HUES6 (cell line): ENCODE results near the gene DCLK1.

Experiments used
- H3K27ac ChIP-seq: 2 replicates; pipeline ENCODE4 v1.7.0; 2013; ENCODE audit warnings: low read depth, mild to moderate bottlenecking, low read length, inconsistent platforms
- H3K27me3 ChIP-seq: 2 replicates; pipeline ENCODE4 v1.6.1; 2013; ENCODE audit warnings: low read length; ENCODE audit not compliant: control insufficient read depth, insufficient read depth
- H3K36me3 ChIP-seq: 2 replicates; pipeline ENCODE4 v1.6.1; 2013; ENCODE audit warnings: low read length; ENCODE audit not compliant: control insufficient read depth, insufficient read depth
- H3K4me1 ChIP-seq: 2 replicates; pipeline ENCODE4 v1.6.1; 2013; ENCODE audit warnings: low read length; ENCODE audit not compliant: control insufficient read depth, insufficient read depth
- H3K4me3 ChIP-seq: 2 replicates; pipeline ENCODE4 v1.5.1; 2013; ENCODE audit warnings: low read depth, low read length
- H3K9ac ChIP-seq: one replicate; pipeline ENCODE4 v1.6.1; 2013; ENCODE audit warnings: mild to moderate bottlenecking, low read length
- H3K9me3 ChIP-seq: 2 replicates; pipeline ENCODE4 v1.6.1; 2013; ENCODE audit warnings: low read depth, low read length; ENCODE audit not compliant: control insufficient read depth, insufficient read depth

DCLK1 gene

DNA sequence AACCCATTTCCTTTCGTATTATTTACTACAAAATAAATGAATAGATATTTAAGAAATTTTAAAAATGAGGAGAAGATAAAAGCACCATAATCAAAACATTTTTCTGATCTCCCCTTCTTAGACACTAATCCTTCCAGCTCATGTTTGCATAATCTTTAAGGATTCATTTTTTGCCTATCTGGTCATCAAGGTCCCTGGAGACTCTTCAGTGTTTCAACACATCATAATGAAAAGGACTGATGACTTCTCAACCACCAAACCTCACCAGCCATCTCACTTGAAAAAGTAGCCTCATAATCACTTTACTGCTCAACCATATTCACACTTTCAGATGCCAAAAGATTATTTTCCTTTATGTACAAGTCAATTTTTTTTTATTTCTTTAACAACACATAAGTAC lies 80.1 kb downstream of the DCLK1 start:
- no peak overlapping the region for H3K27ac ChIP-seq
- H3K9ac ChIP-seq = no peak overlapping the region
- H3K4me3 ChIP-seq = no peak overlapping the region
- peaks cover 5% of the 10 kb centered on the region; the same call in 1 of the 2 replicates for H3K9me3 ChIP-seq
- no peaks in the 10 kb centered on the region for H3K36me3 ChIP-seq
- H3K4me1 ChIP-seq = peaks cover 6% of the 10 kb centered on the region; the same call in 1 of the 2 replicates
- H3K27me3 ChIP-seq = no peaks in the 10 kb centered on the region

DNA sequence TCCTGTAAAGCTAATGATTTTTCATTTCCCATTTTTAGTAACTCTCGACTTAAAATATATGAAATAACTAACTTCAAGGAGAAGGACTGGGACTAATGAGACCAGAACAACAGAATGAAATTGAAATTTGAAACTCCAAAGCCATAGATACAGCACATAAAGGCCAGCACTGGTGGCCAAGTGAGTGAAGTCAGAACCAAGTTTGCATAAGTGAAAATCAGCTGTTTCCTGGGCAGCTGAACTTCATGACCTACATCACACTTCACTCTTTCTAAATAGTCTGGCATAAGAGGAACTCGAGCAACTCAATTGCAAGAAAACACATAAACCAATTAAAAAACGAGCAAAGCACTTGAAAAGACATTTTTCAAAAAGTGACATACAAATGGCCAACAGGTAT lies 84.5 kb downstream of the DCLK1 start:
- Histone ChIP-seq H3K27me3 (no peaks in the 10 kb centered on the region), H3K36me3 (no peaks in the 10 kb centered on the region), H3K4me3 (no peak overlapping the region), H3K4me1 (no peaks in the 10 kb centered on the region), H3K27ac (no peak overlapping the region), H3K9me3 (no peaks in the 10 kb centered on the region), H3K9ac (no peak overlapping the region)

DNA sequence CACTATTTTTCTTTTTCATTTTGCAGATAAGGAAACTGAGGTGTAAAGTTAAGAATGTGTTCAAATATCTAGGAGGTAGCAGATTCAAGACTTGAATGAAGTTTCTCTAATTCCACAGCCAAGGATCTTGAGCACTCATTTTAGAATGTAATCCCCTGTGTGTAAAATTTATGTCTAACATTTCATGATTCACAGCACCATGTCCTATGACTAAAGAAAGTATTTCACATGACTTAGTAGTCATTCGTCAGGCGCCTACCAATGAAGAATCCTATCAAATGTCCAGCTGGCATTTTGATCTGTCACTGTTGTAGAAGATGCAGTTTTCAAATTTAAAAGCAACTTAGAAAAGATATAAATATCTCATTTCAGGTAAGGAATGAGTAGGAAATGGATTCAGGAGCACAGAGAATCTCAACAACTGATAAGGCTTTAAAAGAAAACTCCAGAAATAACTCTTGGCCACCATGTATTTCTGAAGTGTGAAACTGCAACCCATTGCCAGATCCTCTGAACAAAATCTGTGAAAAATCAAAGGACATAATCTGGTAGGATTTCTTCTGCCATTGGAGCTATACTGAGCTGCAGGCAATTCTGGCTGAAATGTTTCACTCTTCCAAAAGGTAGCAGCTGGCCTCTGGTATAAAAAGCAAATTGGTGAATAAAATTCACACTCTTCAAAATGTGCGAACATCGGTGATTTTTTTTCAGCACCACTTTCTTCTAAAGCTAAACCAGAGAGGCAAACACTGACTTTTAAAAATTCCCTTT lies 92.2 kb downstream of the DCLK1 start:
- H3K9ac ChIP-seq = no peak overlapping the region
- no peak overlapping the region for H3K4me3 ChIP-seq
- H3K4me1 ChIP-seq = no peaks in the 10 kb centered on the region
- no peaks in the 10 kb centered on the region for H3K9me3 ChIP-seq
- no peaks in the 10 kb centered on the region for H3K27me3 ChIP-seq
- no peaks in the 10 kb centered on the region for H3K36me3 ChIP-seq
- no peak overlapping the region for H3K27ac ChIP-seq

DNA sequence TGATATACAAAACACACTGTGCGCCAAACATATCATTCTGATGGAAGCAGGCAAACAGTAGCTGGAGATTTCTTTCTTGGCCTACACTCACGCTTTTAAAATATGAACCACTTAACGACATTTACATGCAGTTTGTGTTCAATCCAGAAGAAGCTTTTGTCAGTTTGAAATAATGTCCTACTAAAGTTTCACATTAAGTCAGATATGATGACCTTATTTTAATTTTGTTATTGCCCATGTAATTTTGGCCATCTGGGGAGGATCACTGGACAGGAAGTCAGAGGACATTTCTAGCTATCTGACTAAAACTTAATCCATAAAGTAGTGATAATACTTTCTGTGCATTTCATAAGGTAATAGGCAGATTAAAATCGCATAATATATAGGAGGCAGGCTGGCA lies 98.1 kb downstream of the DCLK1 start:
- Histone ChIP-seq H3K9ac (no peak overlapping the region), H3K27me3 (no peaks in the 10 kb centered on the region), H3K4me3 (no peak overlapping the region), H3K9me3 (0 out of 2 replicates have a peak, but pooled peaks cover under 1% of the 10 kb centered on the region), H3K36me3 (no peaks in the 10 kb centered on the region), H3K4me1 (peaks cover 3% of the 10 kb centered on the region; the same call in 1 of the 2 replicates), H3K27ac (no peak overlapping the region)

DNA sequence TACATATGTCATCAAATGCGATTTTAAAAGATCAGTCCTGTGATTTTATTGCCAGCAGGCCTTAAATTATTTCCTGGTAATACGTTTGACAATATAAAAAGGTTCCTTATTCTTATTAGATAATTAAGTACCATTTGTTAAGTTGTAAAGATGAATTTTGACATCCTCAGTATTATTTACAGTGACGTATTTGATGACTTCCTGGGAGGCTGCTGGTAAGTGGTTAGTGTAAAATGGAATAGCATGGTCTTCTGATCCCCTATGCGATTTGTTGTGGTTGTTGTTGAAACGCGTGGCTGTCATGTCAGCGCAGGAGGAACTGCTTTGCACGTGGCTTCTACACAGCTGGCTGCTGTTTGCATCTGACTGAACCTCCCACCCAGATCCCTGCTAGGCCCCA lies 99.7 kb downstream of the DCLK1 start:
- no peak overlapping the region for H3K27ac ChIP-seq

DNA sequence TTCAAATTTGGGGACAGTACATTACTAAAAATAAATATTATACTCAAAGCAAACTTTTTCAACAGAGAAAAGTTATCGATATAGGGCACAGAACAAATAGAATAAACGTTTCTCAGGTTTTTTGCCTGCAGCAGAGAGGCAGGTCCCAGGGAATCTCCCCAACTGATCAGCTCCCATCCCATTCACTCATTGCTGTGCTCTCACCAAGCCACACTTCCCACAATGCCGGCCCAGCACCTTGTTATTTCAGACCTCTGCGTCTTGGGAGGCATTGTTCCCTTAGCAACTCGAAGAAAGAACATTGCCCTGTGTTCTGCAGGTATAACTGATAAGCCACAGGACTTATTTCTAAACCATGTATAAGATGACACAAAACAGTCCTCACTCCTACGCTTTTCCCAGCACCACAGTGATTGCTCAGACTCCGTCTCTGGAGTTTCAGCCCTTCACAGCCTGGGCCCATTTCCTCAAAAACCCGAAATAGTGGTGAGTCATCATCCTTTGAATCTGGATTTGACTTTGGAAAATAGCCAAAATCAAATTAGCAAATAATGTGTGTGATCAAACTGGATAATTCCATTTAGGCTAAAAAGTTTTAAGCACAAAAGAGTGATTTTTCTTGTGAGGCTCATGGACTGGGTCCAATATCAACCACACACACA lies 100.4 kb downstream of the DCLK1 start:
- no peaks in the 10 kb centered on the region for H3K36me3 ChIP-seq
- H3K27ac ChIP-seq = no peak overlapping the region
- no peak overlapping the region for H3K4me3 ChIP-seq
- peaks cover 3% of the 10 kb centered on the region; the same call in 1 of the 2 replicates for H3K4me1 ChIP-seq
- no peaks in the 10 kb centered on the region for H3K27me3 ChIP-seq
- peaks cover 12% of the 10 kb centered on the region for H3K9me3 ChIP-seq
- H3K9ac ChIP-seq = no peak overlapping the region

More for the DNA sequence above, 99.7 kb downstream of the DCLK1 start:
- Histone ChIP-seq H3K4me3 (no peak overlapping the region), H3K9me3 (peaks cover 12% of the 10 kb centered on the region), H3K9ac (no peak overlapping the region), H3K27me3 (no peaks in the 10 kb centered on the region), H3K36me3 (no peaks in the 10 kb centered on the region), H3K4me1 (peaks cover 3% of the 10 kb centered on the region; the same call in 1 of the 2 replicates)

DNA sequence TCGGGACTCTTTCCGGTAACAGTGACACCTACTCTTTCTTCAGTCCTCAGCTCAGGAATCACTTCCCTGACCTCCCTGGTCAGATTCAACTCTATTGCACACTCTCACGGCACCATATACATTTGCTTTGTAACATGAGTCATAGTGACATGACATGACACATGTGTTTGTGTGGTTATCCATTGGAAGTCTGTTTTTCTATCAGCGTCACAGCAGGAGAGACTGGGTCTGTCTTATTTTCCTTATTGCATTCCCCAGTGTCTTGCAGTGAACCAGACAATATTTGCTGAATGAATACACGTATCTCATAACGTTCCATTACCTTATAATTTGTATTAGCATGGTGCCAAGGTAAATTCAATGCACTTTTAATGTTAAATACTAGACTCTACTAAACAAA lies 102.0 kb downstream of the DCLK1 start:
- Histone ChIP-seq H3K4me3 (no peak overlapping the region), H3K27me3 (no peaks in the 10 kb centered on the region), H3K9ac (no peak overlapping the region), H3K4me1 (peaks cover 3% of the 10 kb centered on the region; the same call in 1 of the 2 replicates), H3K36me3 (no peaks in the 10 kb centered on the region), H3K9me3 (peaks cover 12% of the 10 kb centered on the region), H3K27ac (no peak overlapping the region)

DNA sequence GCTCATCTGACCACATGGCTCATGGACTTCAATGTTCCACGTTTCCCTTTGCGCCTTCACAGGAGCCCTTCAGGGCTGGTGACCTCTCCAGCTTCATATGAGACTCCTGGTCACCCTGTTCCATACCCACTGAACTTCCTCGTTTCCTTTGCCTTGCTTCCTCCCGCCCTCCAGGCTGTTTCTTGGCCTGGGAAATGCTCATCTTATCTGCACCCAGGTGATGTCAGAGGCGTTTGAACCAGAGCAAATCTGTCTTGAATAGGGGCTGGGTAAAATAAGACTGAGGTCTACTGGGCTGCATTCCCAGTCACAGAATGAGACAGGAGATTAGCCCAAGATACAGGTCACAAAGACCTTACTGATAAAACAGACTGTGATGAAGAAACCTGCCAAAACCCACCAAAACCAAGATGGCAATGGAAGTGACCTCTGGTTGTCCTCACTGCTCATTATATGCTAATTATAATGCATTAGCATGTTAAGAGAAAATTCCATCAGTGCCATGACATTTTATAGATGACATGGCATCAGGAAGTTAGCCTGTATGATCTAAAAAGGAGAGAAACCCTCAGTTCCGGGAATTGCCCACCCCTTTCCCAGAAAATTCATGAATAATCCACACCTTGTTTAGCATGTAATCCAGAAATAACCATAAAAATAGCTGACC lies 102.7 kb downstream of the DCLK1 start:
- Histone ChIP-seq H3K36me3 (no peaks in the 10 kb centered on the region), H3K4me1 (peaks cover 3% of the 10 kb centered on the region; the same call in 1 of the 2 replicates), H3K4me3 (no peak overlapping the region), H3K27me3 (no peaks in the 10 kb centered on the region), H3K27ac (no peak overlapping the region), H3K9me3 (peaks cover 12% of the 10 kb centered on the region), H3K9ac (no peak overlapping the region)

DNA sequence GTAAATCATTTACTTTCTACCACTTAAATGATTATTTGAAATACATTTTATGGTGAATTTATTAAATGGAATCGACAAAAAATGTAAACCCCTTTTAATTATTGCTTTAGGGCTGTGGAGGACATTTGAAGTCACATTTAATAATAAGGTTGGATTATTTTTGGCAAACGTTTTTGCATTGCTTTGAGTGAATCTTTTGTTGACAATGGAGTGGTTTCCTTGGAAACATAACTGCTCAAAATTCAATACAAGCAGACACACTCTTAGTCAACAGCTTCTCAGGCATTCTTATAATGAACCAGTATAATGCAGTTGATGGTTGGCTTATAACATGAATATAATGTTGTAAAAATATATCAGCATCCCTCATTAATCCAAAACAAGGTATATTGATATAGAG lies 104.7 kb downstream of the DCLK1 start:
- peaks cover 3% of the 10 kb centered on the region; the same call in 1 of the 2 replicates for H3K4me1 ChIP-seq
- H3K9me3 ChIP-seq = peaks cover 12% of the 10 kb centered on the region
- no peak overlapping the region for H3K27ac ChIP-seq
- no peaks in the 10 kb centered on the region for H3K36me3 ChIP-seq
- H3K9ac ChIP-seq = no peak overlapping the region
- no peak overlapping the region for H3K4me3 ChIP-seq
- H3K27me3 ChIP-seq = no peaks in the 10 kb centered on the region

DNA sequence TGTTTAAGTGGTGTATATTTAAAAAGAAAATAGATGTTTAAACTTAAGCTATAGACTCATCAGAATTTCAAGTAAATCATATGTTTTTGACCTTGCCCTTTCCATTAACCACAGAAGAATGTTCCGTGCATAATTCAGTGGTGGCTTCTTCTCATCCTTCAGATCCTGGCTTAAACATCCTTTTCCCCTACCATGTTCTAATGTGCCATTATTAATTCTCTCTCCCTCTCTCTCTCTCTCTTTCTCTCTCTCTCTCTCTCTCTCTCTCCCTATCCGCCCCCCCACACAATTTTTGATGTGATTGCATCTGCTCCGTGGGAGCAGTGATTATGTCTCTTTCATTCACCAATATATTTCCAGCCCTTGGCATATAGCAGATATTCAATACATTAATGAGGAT lies 116.4 kb downstream of the DCLK1 start:
- Histone ChIP-seq H3K9me3 (0 out of 2 replicates have a peak, but pooled peaks cover 5% of the 10 kb centered on the region), H3K9ac (no peak overlapping the region), H3K4me1 (no peaks in the 10 kb centered on the region), H3K36me3 (no peaks in the 10 kb centered on the region), H3K4me3 (no peak overlapping the region), H3K27ac (no peak overlapping the region), H3K27me3 (no peaks in the 10 kb centered on the region)
